NCI-H1694 treated with DMSO at 0.1 percent for 48 hours (cell line): ENCODE data around the gene METTL3.
A peak's percentile ranks its signal among the peaks of the same experiment; 100 is the strongest.

ENCODE experiments used
- DNase-seq: peaks from one replicate; lab custom pipeline; 2025; lab: John Stamatoyannopoulos, UW

Gene METTL3

DNA sequence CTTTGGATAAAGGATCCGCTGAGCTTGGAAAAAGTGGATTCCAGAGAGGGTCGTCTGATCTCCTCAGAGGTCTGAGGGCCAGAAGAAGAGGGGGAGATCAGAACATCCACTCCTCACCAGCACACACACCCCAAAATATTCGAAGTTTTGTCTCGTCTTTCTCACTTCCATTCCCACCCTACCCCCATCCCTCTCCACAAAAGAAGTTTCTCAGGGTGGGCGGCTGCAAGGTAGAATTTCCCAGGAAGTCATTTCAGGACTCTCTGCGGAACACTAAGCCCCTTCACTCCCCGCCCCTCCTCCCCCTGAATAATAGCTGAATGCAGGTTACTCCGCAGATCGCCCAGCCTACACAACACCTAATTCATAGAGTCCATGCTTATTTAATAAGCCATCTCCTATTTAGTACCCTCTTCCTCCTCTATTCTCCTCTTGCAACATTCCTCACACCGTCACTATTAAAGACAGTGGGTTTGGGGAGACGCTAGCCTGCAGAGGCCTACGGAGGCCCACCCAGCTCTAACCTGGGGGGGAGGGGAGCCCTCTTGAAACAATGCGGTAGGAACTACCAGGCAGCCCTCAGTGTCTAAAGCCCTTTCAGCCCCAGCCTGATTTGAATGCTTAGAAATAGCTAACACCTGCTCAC lies 15.7 kb upstream of the METTL3 start:
- DNase-seq: no peak

DNA sequence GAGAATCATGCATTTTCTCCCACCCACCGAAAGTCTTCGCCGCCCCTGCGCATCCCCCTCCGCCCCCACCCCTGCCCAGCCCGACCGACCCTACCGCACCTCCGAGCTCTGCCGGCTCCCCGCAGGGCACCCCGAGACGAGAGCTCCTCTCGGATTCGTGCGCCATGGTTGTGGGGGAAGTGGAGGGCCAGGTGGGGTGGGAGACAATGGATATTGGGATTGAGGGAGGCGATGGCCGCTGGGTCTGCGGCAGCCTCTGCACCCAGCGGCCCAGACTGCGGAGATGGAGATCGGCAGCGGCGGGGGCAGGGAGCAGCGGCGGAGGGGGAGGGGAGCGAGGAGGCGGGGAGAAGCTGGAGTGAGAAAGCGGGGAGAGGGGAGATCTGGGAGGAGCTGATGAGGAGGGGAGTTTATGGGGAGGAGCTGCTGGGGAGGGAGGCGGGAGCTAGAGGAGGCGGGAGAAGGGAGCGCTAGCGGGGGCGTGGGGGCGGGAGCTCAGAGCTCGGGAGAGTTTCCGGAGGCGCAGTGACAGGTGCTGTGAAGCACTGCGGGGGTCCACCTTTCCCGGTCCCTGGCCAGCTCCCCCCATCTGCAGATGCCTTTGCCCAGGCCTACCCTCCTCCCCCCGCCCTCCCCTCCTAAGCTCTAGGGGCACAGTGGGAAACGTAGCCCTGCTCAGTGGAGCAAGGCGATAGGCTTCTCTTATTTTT lies 15.0 kb upstream of the METTL3 start, which contains the start of gene SALL2:
TSS of gene SALL2 (minus strand) at position 385 of the 710 bp plus-strand sequence. CDS start at position 166, 219 bp downstream.
- DNase-seq: peak; percentile 84

DNA sequence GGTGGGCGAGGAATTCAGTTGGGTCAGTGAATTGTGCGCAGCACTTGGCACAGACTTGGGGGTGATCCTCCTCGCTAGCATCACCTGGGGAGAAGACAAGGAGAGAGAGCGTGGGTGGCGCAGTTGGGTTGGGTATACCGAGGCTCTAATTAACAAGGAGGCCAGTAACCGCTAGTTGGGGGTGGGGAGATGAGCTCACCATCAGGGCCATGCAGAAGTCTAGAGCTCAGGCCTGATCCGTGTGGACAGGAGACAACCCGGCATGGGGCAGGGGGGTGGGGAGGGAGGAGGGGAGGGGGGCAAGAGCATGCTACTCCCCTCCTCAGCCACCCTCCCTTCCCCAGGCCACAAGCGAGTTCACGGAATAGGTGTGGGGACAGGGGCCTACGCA lies 14.4 kb upstream of the METTL3 start:
- no peak for DNase-seq

DNA sequence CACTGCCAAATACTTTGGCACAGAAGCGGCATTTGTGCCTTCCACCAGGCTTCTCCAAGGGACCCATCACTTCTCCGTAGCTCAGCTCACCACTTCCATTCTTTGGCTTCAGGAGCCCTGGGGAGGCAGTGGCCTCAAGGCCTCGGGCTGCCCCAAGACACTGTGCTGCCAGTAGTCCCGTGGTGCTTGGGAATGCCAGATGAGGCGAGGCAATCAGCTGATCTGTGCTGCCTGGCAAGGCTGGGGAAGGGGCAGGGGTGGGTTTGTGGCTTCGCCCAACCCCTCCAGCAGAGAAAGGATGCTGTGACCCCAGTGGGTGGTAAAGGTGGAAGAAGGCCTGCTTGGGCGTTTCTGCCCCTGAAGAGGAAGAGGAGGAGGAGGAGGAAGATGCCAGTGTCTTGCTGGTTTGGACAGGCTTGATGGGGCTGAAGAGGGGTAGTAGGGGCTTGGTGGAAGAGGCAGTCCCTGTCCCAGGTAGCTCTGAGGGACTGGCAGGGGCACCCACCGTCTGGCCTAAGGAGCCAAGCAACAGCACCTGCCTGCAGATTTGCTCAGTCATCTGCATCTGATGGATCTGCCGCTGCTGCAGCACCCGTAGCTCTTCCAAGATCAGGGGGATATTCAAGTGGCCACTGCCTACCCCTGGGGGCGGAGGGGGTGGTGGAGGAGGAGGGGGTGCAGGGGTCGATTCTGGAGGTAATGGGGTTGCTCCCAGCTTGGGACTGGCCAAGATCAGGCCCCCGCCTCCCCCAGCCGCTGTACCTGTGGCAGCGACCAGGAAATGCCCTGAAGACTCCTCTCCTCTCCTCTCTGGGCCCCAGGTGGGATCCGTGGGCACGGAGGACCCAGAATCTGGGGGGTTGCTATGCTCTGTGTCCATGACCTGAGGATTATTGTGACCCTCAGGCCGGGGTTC lies 13.7 kb upstream of the METTL3 start:
- DNase-seq: no peak

DNA sequence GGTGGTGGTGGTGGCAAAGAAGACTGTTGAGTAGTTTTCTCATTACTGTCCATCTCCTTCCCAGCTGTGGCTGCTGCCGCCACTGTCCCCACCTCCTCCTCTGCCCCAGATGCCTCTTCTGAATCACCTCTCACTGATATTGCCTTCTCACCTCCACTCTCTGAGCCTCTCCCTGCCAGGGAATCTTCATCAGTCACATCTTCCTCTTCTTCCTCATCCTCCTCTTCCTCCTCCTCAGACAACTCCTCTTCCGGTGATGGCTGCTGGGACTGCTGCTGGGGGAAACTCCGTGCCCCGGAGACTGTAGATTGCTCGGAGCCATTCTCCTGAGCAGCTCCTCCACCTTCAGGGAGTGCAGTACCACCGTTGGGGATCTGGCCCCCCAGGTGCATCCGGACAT lies 12.1 kb upstream of the METTL3 start:
- no peak for DNase-seq

DNA sequence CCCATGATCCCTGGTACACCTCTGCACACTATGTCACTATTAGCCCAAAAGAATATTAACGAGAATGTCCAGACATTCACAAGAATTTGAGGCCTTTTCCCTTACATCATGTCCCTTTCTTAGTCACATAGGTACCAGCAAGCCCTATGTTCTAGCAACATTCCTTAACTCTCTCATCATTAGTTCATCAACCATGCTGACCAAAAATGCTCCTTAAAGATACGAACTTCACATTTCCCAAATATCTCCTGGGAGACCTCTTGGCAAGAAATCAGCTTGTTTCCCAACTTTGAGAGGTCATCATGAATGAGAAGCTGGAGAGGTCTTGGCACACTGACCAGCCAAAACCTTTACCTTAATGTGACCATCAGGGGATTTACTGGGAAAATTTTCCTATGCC lies 10.4 kb upstream of the METTL3 start:
- DNase-seq: no peak

DNA sequence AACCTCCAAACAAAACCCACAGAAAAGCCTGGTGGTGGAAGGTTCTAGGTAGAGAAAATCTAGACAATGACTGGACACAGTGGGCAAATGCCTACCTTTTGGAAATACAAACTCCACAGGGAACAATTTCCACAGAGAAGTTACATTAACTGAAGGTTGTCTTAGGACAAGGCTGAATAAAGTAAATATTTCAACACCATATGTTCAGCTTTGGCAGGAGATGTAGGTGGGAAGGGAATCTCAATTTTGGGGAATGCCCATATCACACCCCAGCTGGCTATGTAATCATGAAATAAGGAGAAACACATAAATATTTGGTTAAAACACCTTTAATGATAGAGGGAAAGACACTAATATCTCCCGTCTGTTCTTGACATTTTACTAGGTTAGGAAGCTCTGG lies 9.6 kb upstream of the METTL3 start:
- DNase-seq: peak; percentile 53

DNA sequence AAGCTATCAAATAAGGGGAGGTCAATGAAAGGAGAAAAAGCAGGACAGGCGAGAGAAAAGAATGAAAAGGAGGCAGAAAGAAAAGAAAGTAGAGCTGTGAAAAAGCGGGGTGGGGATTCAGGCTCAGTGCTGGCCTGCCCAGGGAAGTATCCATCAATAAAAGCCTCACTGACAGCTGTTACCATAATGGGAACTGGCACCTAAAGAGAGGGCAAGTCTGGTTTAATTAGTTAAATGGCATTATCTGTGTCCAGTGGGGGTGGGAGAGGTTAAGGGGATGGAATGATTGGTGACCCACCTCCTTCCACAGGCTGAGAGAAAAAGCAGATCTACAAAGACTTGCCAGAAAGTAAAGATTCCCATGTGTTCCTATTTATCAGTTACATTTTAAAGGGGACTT lies 7.6 kb upstream of the METTL3 start:
- no peak for DNase-seq

DNA sequence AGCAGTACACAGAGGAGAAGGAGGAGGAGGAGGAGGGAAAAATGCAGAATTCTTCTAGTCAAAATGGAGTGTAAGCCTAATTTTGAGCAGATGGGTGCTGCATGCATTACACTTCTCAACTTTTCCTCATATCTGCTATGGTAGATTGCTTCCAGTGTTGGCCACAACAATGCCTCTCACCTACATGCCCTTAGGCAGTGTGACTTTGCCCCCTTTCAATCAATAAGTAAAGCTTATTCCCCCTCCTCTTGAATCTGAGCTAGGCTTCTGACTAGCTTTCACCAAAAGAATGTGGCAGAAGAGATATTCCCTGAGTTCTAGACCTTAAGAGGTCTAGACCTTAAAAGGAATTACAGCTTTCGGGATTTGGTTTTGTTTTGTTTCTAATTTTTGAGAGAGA lies 3.2 kb upstream of the METTL3 start:
- no peak for DNase-seq

DNA sequence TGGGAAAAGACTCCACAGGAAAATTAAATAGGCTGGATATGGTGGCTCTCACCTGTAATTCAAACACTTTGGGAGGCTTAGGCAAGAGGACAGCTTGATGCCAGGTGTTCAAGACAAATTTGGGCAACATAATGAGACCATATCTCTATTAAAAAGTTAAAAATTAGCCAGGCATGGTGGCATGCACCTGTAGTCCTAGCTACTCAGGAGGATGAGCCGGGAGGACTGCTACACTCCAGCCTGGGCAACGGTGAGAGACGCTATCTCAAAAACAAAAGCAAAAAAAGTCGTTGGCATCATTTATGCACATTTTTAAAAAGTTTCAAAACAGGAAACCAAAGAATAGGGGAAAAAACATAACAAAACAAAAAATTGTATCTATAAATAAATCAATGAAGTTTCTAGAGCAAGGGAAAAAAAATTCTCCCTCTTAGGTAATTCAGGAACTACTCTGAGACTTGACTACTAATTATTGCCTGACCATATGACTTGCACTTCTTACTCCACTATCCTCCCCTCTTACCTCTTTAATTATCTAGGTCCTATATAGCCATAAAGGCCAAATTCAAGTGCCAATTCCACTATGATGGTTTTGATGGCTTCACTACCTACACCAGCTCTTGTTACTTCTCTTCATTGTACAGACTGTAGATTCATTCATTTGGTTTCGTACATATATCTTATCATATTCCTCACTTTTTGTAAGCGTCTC lies 1.6 kb downstream of the METTL3 start:
- no peak for DNase-seq

DNA sequence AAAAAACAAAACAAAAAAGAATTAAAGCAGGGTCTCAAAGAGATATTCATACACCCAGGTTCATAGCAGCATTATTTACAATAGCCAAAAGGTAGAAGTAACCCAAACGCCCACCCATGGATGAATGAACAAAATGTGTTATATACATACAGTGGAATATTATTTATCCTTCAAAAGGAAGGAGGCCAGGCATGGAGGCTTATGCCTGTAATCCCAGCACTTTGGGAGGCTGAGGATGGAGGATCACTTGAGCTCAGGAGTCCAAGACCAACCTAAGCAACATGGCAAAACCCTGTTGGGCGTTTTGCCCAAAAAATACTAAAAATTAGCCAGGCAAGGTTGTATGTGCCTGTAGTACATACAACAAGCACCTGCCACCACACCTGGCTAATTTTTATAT lies 4.6 kb downstream of the METTL3 start:
- no peak for DNase-seq

DNA sequence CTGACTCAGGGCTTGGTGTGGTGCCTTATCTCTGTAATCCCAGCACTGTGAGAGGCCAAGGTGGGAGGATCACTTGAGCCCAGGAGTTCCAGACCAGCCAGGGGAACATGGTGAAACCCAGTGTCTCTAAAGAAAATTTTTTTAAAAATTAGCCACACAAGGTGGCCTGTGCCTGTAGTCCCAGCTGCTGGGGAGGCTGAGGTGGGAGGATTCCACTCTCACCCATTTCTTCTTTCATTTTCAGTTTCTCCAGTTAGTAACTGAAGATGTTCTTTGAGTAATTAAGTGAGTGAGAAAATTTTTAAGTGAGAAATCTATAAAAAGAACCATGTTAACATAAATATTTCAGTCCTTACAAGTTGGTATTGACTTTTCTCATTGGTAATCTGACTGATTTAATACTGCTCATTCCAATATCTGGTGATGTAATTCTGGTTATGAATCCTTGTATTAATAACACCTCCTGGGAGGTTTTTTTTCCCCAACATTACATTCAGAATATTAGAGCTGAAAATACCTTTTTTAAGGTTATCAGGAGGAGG lies 6.1 kb downstream of the METTL3 start:
- no peak for DNase-seq

DNA sequence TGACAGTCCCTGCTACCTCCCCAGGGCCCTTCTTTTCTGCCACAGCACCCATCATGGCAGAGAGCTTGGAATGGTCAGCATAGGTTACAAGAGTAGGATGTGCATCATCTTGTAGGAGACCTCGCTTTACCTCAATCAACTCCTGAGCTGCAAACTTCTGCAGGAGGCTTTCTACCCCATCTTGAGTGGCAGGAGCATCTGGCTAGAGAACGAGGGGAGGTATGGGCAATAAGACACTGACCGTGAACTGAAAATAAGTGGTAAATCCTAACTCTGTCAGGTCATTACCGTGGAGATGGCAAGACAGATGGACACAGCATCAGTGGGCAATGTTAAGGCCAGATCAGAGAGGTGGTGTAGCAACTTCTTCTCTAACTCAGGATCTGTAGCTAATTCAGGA lies 7.8 kb downstream of the METTL3 start:
- no peak for DNase-seq

DNA sequence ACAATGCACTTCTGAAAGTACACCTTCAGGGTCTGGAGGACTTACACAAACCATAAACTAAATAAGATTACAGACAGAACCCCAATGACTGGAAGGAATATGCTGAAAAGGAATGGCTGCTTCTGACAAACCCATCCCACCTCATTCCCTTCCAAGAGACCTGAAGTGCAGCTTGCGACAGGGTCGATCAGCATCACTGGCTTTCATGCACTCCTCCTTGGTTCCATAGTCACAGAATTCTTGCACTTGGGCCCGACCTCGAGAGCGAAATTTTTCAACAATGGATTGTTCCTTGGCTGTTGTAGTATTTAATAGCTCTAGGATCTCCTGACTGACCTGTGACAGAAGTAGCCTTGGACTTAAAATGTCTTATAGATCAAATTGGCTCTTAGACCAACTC lies 9.6 kb downstream of the METTL3 start:
- no peak for DNase-seq

DNA sequence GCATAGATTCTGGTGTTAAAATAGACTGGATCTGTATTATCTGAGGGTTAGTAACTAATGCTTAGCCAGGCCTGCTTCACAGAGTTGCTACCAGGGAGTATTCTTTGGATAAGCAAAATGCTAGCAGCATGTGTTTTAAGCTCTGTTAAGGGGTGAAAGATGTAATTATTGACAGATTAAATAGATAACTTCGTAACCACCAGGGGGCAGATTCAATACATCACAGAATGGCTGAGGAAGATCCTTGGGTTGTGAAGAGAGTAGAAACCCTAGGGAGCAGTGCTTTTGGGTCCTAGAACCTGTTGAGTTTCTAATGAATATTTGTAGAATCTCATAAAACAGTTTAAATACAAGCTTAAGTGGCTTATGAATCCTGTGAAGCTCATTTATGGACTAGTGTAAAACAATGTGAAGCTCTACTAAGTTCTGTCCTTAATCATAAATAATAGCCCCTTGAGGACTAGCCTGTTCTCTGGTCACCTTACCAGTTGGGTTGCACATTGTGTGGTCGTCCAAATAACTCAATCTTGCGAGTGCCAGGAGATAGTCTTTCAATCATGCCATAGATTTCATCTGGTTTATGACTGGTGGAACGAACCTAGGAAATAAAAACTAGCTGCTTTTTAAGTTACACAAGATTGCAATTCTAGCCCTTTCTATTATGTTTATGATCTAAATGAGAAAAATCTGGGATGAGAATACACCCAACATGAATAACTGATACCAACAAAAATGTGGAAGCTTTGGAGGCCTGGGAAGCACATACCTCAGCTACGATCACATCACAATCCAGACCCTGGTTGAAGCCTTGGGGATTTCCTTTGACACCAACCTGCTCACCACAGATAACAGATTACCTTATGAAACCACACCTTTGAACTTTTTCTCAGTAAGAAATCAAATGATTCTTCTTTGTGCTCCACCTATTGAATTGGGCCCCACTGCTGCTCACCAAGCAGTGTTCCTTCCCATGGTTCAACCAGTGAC lies 12.3 kb downstream of the METTL3 start:
- DNase-seq: peak; percentile 83

DNA sequence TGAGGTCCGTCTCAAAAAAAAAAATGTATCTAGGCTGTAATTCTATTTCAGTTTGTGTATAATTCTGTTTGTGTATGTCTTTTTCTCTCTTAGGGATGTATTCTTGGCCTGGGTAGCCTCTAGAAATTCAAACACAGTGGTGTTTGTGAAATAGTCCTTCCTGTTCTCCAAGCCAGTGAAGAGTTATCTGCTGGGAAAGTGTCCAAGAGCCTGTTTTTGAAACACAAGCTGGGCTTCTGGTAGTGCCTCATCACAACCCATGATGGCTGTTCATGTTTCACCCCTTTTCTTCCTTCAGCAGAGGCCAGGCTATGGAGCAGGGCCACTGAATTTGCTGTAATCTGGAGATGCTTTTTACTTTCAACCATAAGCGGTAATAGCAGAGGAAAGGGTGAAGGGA lies 14.7 kb downstream of the METTL3 start:
- DNase-seq: no peak

DNA sequence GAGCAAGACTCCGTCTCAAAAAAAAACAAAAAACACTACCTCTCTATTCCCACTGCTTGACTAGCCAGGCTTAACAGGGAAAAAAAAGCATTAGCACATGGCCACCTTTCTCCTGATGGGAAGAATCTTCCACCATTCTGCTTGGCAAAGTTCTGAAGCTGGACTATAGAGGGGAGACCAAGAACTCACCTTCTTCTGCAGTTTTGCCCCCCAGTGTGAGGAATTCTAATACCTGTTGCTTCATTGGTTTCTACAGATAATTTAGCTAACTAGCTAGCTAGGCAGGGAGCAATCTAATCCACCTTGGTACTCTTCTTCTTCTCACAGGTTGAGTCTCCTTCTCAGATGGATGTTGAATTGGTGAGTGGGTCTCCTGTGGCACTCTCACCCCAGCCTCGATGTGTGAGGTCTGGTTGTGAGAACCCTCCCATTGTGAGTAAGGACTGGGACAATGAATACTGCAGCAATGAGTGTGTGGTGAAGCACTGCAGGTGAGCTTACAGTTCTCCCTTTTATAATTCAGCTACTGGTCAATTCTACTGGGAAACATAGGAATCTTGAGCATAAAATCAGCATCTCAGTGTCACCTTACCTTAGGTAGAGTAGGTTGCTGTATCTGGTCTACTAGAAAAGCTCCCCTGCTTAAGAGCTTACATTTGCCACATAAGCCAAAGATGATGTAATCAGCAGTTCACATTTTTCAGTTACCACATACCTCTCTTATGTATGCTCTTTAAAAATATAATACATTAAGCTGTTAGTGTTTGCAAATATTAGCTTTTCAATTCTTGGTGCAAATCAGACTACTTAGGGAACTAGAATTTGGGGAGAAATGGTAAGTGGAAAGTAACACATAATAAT lies 16.0 kb downstream of the METTL3 start:
- no peak for DNase-seq

DNA sequence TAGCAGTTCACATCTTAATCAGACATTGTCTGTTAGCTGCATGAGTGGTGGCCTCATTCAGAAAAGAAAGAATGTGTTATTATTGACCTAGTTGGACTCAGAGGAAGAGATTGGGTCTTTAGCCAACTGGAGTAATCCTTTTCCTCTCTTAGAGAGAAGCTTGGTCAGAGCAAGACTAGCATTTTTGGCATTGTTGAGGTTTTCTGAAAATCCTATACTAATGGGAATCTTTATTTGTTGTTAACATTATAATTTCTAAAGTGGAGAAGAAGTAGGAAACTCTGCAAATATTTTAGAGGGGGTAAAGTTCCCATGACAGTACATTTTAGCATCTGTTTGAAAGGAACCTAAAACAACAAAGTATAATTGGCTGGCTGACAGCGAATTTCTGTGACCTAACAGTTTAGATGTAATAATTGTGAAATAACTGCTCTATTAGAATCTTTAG lies 24.5 kb downstream of the METTL3 start:
- no peak for DNase-seq

DNA sequence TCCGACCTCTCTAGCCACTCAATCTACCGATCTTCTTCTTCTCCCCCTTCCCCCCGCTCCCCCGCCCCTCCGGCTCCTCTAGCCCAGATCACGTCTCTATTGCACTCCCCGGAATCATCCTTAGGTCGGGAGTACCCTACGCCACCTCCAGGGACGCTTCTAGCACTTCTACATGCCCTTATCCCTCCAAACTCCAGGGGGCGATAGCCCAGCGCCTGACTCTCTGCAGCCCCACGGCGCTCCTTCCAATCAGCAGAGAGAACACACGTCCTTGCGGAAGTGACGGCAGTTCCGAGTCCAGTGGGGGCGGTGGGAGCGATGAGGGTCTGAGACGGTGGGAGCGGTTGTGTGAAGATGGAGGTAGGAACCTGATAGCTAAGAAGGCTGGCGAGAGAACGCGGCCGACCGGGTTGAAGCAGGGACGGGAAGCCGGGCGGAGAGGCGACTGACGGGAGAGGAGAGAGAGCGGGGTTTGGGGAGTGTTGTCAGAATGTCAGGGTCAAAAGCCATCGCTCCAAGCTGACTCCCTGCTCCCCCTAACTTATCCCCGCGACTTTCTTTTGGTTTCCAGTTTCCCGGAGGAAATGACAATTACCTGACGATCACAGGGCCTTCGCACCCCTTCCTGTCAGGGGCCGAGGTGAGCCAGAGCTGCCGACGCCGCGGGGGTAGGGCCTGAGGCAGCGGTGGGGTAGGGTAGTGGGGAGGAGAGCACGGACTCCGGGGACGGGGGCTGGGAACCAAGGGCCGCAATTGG lies 34.0 kb downstream of the METTL3 start, which contains the start of the genes RAB2B and TOX4:
TSS of gene RAB2B (minus strand) at position 35 of the 757 bp plus-strand sequence. CDS start 87 bp downstream, outside the sequence.
TSS of gene TOX4 (plus strand) at position 271 of the 757 bp plus-strand sequence. CDS start at position 355, 84 bp downstream.
- peak; percentile 99 for DNase-seq
